ENCODE data around the gene SULT2B1. TPM values are rescaled to one million over a fixed set of nuclear protein-coding genes. Genes with fewer than 3 reads are reported as not detected.
A peak's percentile ranks its signal among the peaks of the same experiment; 100 is the strongest.

Gene SULT2B1
- polyA plus RNA-seq, 4 donors = 3.4 to 28.1 (median 12.3) TPM

GRCh38 chr19:48606463-48607358, 54.7 kb downstream of the SULT2B1 start, which contains the start of gene SPACA4:
Gene SPACA4, plus strand, starts transcription at chr19:48606742. Its CDS starts 237 bp downstream, at chr19:48606979.
- Histone ChIP-seq H3K9me3 (ENCODE audit: control insufficient read depth in 2 of 2, insufficient read depth in 1 of 2, low read depth in 1 of 2, low read length in 1 of 2) (no peaks in the 10 kb centered on the region), H3K27me3 (ENCODE audit: control insufficient read depth in 3 of 3, insufficient read depth in 3 of 3, low read length in 3 of 3) (no peaks in the 10 kb centered on the region), H3K4me3 (ENCODE audit: low read depth in 1 of 3, low read length in 3 of 3) (no peak within 1 kb of the TSS), H3K36me3 (ENCODE audit: control insufficient read depth in 3 of 3, insufficient read depth in 2 of 3, low read depth in 1 of 3, low read length in 3 of 3) (peaks cover 0 to 73% (median 0%) of the 10 kb centered on the region in 3 donors), H3K27ac (ENCODE audit: low read depth in 1 of 3, low read length in 2 of 3) (no peak within 1 kb of the TSS), H3K4me1 (ENCODE audit: control insufficient read depth in 3 of 3, insufficient read depth in 2 of 3, low read depth in 1 of 3, low read length in 2 of 3) (peaks cover 0 to 10% (median 0%) of the 10 kb centered on the region in 3 donors)
- FAIRE-seq (no peak), DNase-seq (no peak)
- 89 to 93% (median 90%) methylated on average over 36 to 39 of the region's 39 CpGs for WGBS, 3 donors

GRCh38 chr19:48607359-48607755, 55.4 kb downstream of the SULT2B1 start:
- WGBS, 3 donors = 87 to 93% (median 88%) methylated on average over 7 of the region's 7 CpGs
- FAIRE-seq = no peak
- no peak overlapping the region for H3K27ac ChIP-seq (ENCODE audit: low read depth in 1 of 3, low read length in 2 of 3)

GRCh38 chr19:48608798-48609263, 56.9 kb downstream of the SULT2B1 start:
- peaks cover 0 to 74% (median 2%) of the 10 kb centered on the region in 3 donors for H3K36me3 ChIP-seq (ENCODE audit: control insufficient read depth in 3 of 3, insufficient read depth in 2 of 3, low read depth in 1 of 3, low read length in 3 of 3)
- FAIRE-seq (no peak), DNase-seq (peak; percentile 50 to 54)
- H3K9me3 ChIP-seq (ENCODE audit: control insufficient read depth in 2 of 2, insufficient read depth in 1 of 2, low read depth in 1 of 2, low read length in 1 of 2) = no peaks in the 10 kb centered on the region
- 17 to 20% (median 18%) methylated on average over 9 of the region's 9 CpGs for WGBS, 3 donors
- H3K27me3 ChIP-seq (ENCODE audit: control insufficient read depth in 3 of 3, insufficient read depth in 3 of 3, low read length in 3 of 3) = no peaks in the 10 kb centered on the region
- no peak overlapping the region for H3K4me3 ChIP-seq (ENCODE audit: low read depth in 1 of 3, low read length in 3 of 3)
- H3K4me1 ChIP-seq (ENCODE audit: control insufficient read depth in 3 of 3, insufficient read depth in 2 of 3, low read depth in 1 of 3, low read length in 2 of 3) = peaks cover 0 to 14% (median 0%) of the 10 kb centered on the region in 3 donors
- H3K27ac ChIP-seq (ENCODE audit: low read depth in 1 of 3, low read length in 2 of 3) = no peak overlapping the region

More at GRCh38 chr19:48607359-48607755, 55.4 kb downstream of the SULT2B1 start:
- DNase-seq = no peak
- H3K27me3 ChIP-seq (ENCODE audit: control insufficient read depth in 3 of 3, insufficient read depth in 3 of 3, low read length in 3 of 3) = no peaks in the 10 kb centered on the region
- peaks cover 0 to 6% (median 0%) of the 10 kb centered on the region in 3 donors for H3K4me1 ChIP-seq (ENCODE audit: control insufficient read depth in 3 of 3, insufficient read depth in 2 of 3, low read depth in 1 of 3, low read length in 2 of 3)
- no peaks in the 10 kb centered on the region for H3K9me3 ChIP-seq (ENCODE audit: control insufficient read depth in 2 of 2, insufficient read depth in 1 of 2, low read depth in 1 of 2, low read length in 1 of 2)
- no peak overlapping the region for H3K4me3 ChIP-seq (ENCODE audit: low read depth in 1 of 3, low read length in 3 of 3)
- peaks cover 0 to 74% (median 2%) of the 10 kb centered on the region in 3 donors for H3K36me3 ChIP-seq (ENCODE audit: control insufficient read depth in 3 of 3, insufficient read depth in 2 of 3, low read depth in 1 of 3, low read length in 3 of 3)

- FAIRE-seq (no peak), DNase-seq (no peak)
- H3K9me3 ChIP-seq (ENCODE audit: control insufficient read depth in 2 of 2, insufficient read depth in 1 of 2, low read depth in 1 of 2, low read length in 1 of 2) = no peaks in the 10 kb centered on the region
- no peak overlapping the region for H3K27ac ChIP-seq (ENCODE audit: low read depth in 1 of 3, low read length in 2 of 3)
- no peak overlapping the region for H3K4me3 ChIP-seq (ENCODE audit: low read depth in 1 of 3, low read length in 3 of 3)
- peaks cover 0 to 71% (median 2%) of the 10 kb centered on the region in 3 donors for H3K36me3 ChIP-seq (ENCODE audit: control insufficient read depth in 3 of 3, insufficient read depth in 2 of 3, low read depth in 1 of 3, low read length in 3 of 3)
- WGBS, 3 donors = 91 to 94% (median 94%) methylated on average over 20 of the region's 20 CpGs
- no peaks in the 10 kb centered on the region for H3K27me3 ChIP-seq (ENCODE audit: control insufficient read depth in 3 of 3, insufficient read depth in 3 of 3, low read length in 3 of 3)
- H3K4me1 ChIP-seq (ENCODE audit: control insufficient read depth in 3 of 3, insufficient read depth in 2 of 3, low read depth in 1 of 3, low read length in 2 of 3) = peaks cover 0 to 15% (median 0%) of the 10 kb centered on the region in 3 donors
Observed at GRCh38 chr19:48609571-48610108, 57.7 kb downstream of the SULT2B1 start.

- 86 to 89% (median 89%) methylated on average over 14 of the region's 14 CpGs for WGBS, 3 donors
- Histone ChIP-seq H3K4me1 (ENCODE audit: control insufficient read depth in 3 of 3, insufficient read depth in 2 of 3, low read depth in 1 of 3, low read length in 2 of 3) (peaks cover 0 to 33% (median 0%) of the 10 kb centered on the region in 3 donors), H3K27ac (ENCODE audit: low read depth in 1 of 3, low read length in 2 of 3) (no peak overlapping the region), H3K27me3 (ENCODE audit: control insufficient read depth in 3 of 3, insufficient read depth in 3 of 3, low read length in 3 of 3) (no peaks in the 10 kb centered on the region), H3K4me3 (ENCODE audit: low read depth in 1 of 3, low read length in 3 of 3) (no peak overlapping the region), H3K9me3 (ENCODE audit: control insufficient read depth in 2 of 2, insufficient read depth in 1 of 2, low read depth in 1 of 2, low read length in 1 of 2) (no peaks in the 10 kb centered on the region), H3K36me3 (ENCODE audit: control insufficient read depth in 3 of 3, insufficient read depth in 2 of 3, low read depth in 1 of 3, low read length in 3 of 3) (peaks cover 2 to 76% (median 14%) of the 10 kb centered on the region in 3 donors)
- DNase-seq (no peak), FAIRE-seq (no peak)
Observed at GRCh38 chr19:48611872-48612271, 59.9 kb downstream of the SULT2B1 start.

- H3K36me3 ChIP-seq (ENCODE audit: control insufficient read depth in 3 of 3, insufficient read depth in 2 of 3, low read depth in 1 of 3, low read length in 3 of 3) = peaks cover 2 to 76% (median 16%) of the 10 kb centered on the region in 3 donors
- peak; percentile 31 to 80 for DNase-seq
- H3K27me3 ChIP-seq (ENCODE audit: control insufficient read depth in 3 of 3, insufficient read depth in 3 of 3, low read length in 3 of 3) = no peaks in the 10 kb centered on the region
- H3K9me3 ChIP-seq (ENCODE audit: control insufficient read depth in 2 of 2, insufficient read depth in 1 of 2, low read depth in 1 of 2, low read length in 1 of 2) = no peaks in the 10 kb centered on the region
- no peak for FAIRE-seq
- H3K4me3 ChIP-seq (ENCODE audit: low read depth in 1 of 3, low read length in 3 of 3) = peak overlapping the region; percentile 12 to 68 (median 65)
- WGBS, 3 donors = 14 to 66% (median 48%) methylated on average over 30 to 39 of the region's 39 CpGs
- peaks cover 0 to 44% (median 5%) of the 10 kb centered on the region in 3 donors for H3K4me1 ChIP-seq (ENCODE audit: control insufficient read depth in 3 of 3, insufficient read depth in 2 of 3, low read depth in 1 of 3, low read length in 2 of 3)
- H3K27ac ChIP-seq (ENCODE audit: low read depth in 1 of 3, low read length in 2 of 3) = peak overlapping the region; percentile 95 to 97 (median 96)
Observed at GRCh38 chr19:48613024-48613851, 61.3 kb downstream of the SULT2B1 start.

GRCh38 chr19:48613852-48614435, 62.0 kb downstream of the SULT2B1 start:
- Histone ChIP-seq H3K27ac (ENCODE audit: low read depth in 1 of 3, low read length in 2 of 3) (peak overlapping the region; percentile 95 to 97 (median 96)), H3K27me3 (ENCODE audit: control insufficient read depth in 3 of 3, insufficient read depth in 3 of 3, low read length in 3 of 3) (no peaks in the 10 kb centered on the region), H3K36me3 (ENCODE audit: control insufficient read depth in 3 of 3, insufficient read depth in 2 of 3, low read depth in 1 of 3, low read length in 3 of 3) (peaks cover 2 to 76% (median 16%) of the 10 kb centered on the region in 3 donors), H3K4me3 (ENCODE audit: low read depth in 1 of 3, low read length in 3 of 3) (peak overlapping the region; percentile 17 to 68 (median 65)), H3K4me1 (ENCODE audit: control insufficient read depth in 3 of 3, insufficient read depth in 2 of 3, low read depth in 1 of 3, low read length in 2 of 3) (peaks cover 0 to 44% (median 5%) of the 10 kb centered on the region in 3 donors), H3K9me3 (ENCODE audit: control insufficient read depth in 2 of 2, insufficient read depth in 1 of 2, low read depth in 1 of 2, low read length in 1 of 2) (no peaks in the 10 kb centered on the region)
- 7 to 50% (median 32%) methylated on average over 13 of the region's 13 CpGs for WGBS, 3 donors
- no peak for FAIRE-seq
- DNase-seq = peak in 1 of 2 donors; percentile 36

All from small intestine (tissue), 7 donors.